Activated CD8-positive, alpha-beta T cell treated with anti-CD3 and anti-CD28 coated beads for 36 hours (primary cell): ENCODE measurements around the gene PIAS1. TPM values are rescaled to one million over a fixed set of nuclear protein-coding genes. Genes with fewer than 3 reads are reported as not detected.
"Not testable (repeated sequence)": the region's sequence is repeated elsewhere in the genome, so short reads cannot be mapped to it uniquely, and the experiment has no call there.

Experiments used
- ATAC-seq: fragments of 200-7000 bp; cut with Tn5 transposase; one replicate; pipeline ENCODE4 v1.10.0; 2021; ENCODE audit warnings: mild to moderate bottlenecking, moderate library complexity
- CTCF ChIA-PET: fragments of 350-600 bp; sonication (Branson Sonifier 250); formaldehyde crosslinking; loops from one replicate; lab custom pipeline; 2021; ENCODE audit warnings: antibody characterized with exemption; lab: Charles Lee
- POLR2A ChIA-PET: fragments of 350-600 bp; sonication (Branson Sonifier 250); formaldehyde crosslinking; loops from one replicate; lab custom pipeline; 2021; ENCODE audit warnings: antibody characterized with exemption; lab: Charles Lee
- DNase-seq: peaks from one replicate; pipeline ENCODE4 v3.0.0-alpha.2; 2020
- H3K27ac Mint-ChIP-seq: one replicate; pipeline ENCODE4 v1.8.0; 2021; ENCODE audit warnings: mild to moderate bottlenecking, mixed read lengths
- H3K27me3 Mint-ChIP-seq: one replicate; pipeline ENCODE4 v1.8.0; 2021; ENCODE audit warnings: mixed read lengths
- H3K36me3 Mint-ChIP-seq: one replicate; pipeline ENCODE4 v1.8.0; 2021; ENCODE audit warnings: low read depth, mixed read lengths
- H3K4me1 Mint-ChIP-seq: one replicate; pipeline ENCODE4 v1.8.0; 2021; ENCODE audit warnings: low read depth, mixed read lengths
- H3K4me3 Mint-ChIP-seq: one replicate; pipeline ENCODE4 v1.8.0; 2021; ENCODE audit warnings: mild to moderate bottlenecking, moderate library complexity, mixed read lengths
- H3K9me3 Mint-ChIP-seq: one replicate; pipeline ENCODE4 v1.8.0; 2021; ENCODE audit warnings: mixed read lengths
- CTCF ChIP-seq: fragments of 200-600 bp; IDR thresholded peaks from one replicate; pipeline ENCODE4 v1.8.0; 2022; ENCODE audit warnings: antibody characterized with exemption, mild to moderate bottlenecking
- intact Hi-C: fragments of 100-400 bp; cut with micrococcal nuclease; formaldehyde crosslinking; loops from one replicate; pipeline ENCODE4 v1.10.0; 2022
- total RNA-seq, 2 experiments: library from RNA; stranded (reverse); gene quantifications; one replicate each; pipeline ENCODE4 v1.2.3, GENCODE V29; 2021

The PIAS1 gene
- total RNA-seq, 2 experiments from 2014 or later = 26.0 to 29.8 TPM

- H3K9me3 Mint-ChIP-seq = no peaks in the 10 kb centered on the region
- CTCF ChIA-PET = interaction anchor here (1.0 to 2.7 kb wide), 4 partner anchors 21 to 368 kb away, joined by 3 to 9 read pairs (median 5); no protein-coding TSS in a partner anchor
- ATAC-seq = no peak
- DNase-seq = no peak
- no peak for TF ChIP-seq CTCF
- H3K27me3 Mint-ChIP-seq = no peaks in the 10 kb centered on the region
- peaks cover 18% of the 10 kb centered on the region for H3K36me3 Mint-ChIP-seq
- peaks cover 29% of the 10 kb centered on the region for H3K4me1 Mint-ChIP-seq
- POLR2A ChIA-PET = interaction anchor here (0.8 to 5.7 kb wide), 3 partner anchors 22 to 61 kb away, joined by 3 to 50 read pairs (median 4); partner anchors contain the start of gene FEM1B
- peak overlapping the region; percentile 78 for H3K4me3 Mint-ChIP-seq
- intact Hi-C loops = no loop called here
- H3K27ac Mint-ChIP-seq = no peak overlapping the region
Observed at GRCh38 chr15:68231102-68231818, 177.1 kb downstream of the PIAS1 start.

- ATAC-seq = no peak
- no peak overlapping the region for H3K4me3 Mint-ChIP-seq
- ChIA-PET POLR2A (interaction anchor here (0.5 to 5.7 kb wide), 3 partner anchors 42 to 372 kb away, joined by 3 to 50 read pairs (median 3); partner anchors contain the start of gene FEM1B), CTCF (interaction anchor here (1.7 kb wide), 1 partner anchor 22 kb away, joined by 5 read pairs; no protein-coding TSS in a partner anchor)
- H3K4me1 Mint-ChIP-seq = peaks cover 22% of the 10 kb centered on the region
- no peaks in the 10 kb centered on the region for H3K9me3 Mint-ChIP-seq
- H3K27me3 Mint-ChIP-seq = peaks cover under 1% of the 10 kb centered on the region
- intact Hi-C loops = no loop called here
- no peak for DNase-seq
- no peak for TF ChIP-seq CTCF
- peaks cover 12% of the 10 kb centered on the region for H3K36me3 Mint-ChIP-seq
- H3K27ac Mint-ChIP-seq = no peak overlapping the region
Observed at GRCh38 chr15:68232449-68232848, 178.3 kb downstream of the PIAS1 start.

- Mint-ChIP-seq H3K27ac (no peak overlapping the region), H3K9me3 (no peaks in the 10 kb centered on the region), H3K4me1 (peaks cover 17% of the 10 kb centered on the region), H3K4me3 (no peak overlapping the region), H3K36me3 (peaks cover 9% of the 10 kb centered on the region), H3K27me3 (peaks cover 2% of the 10 kb centered on the region)
- intact Hi-C loops = no loop called here
- TF ChIP-seq CTCF = no peak
- CTCF ChIA-PET = no interaction called here
- POLR2A ChIA-PET = interaction anchor here (0.6 kb wide), 1 partner anchor 372 kb away, joined by 3 read pairs; no protein-coding TSS in a partner anchor
- DNase-seq (no peak), ATAC-seq (no peak)
Observed at GRCh38 chr15:68232937-68233336, 178.8 kb downstream of the PIAS1 start.

GRCh38 chr15:68234060-68234459, 179.9 kb downstream of the PIAS1 start:
- Mint-ChIP-seq H3K27me3 (peaks cover 2% of the 10 kb centered on the region), H3K36me3 (no peaks in the 10 kb centered on the region), H3K4me1 (peaks cover 11% of the 10 kb centered on the region), H3K4me3 (no peak overlapping the region), H3K9me3 (no peaks in the 10 kb centered on the region), H3K27ac (no peak overlapping the region)
- intact Hi-C loops = no loop called here
- ChIA-PET POLR2A (no interaction called here), CTCF (interaction anchor here (1.2 kb wide), 1 partner anchor 72 kb away, joined by 3 read pairs; no protein-coding TSS in a partner anchor)
- ATAC-seq (no peak), DNase-seq (no peak)
- no peak for TF ChIP-seq CTCF

GRCh38 chr15:68234520-68234919, 180.4 kb downstream of the PIAS1 start:
- DNase-seq, H3K36me3 Mint-ChIP-seq, POLR2A ChIA-PET, H3K27me3 Mint-ChIP-seq, H3K9me3 Mint-ChIP-seq, ATAC-seq, H3K4me3 Mint-ChIP-seq, H3K27ac Mint-ChIP-seq, intact Hi-C loops: not testable (repeated sequence)
- CTCF ChIA-PET = interaction anchor here (1.2 to 3.3 kb wide), 2 partner anchors 18 to 72 kb away, joined by 3 to 14 read pairs; no protein-coding TSS in a partner anchor
- H3K4me1 Mint-ChIP-seq = peaks cover 11% of the 10 kb centered on the region
